H9 (cell line): Measurements from ENCODE around the gene NHERF2. TPM values are rescaled to one million over a fixed set of nuclear protein-coding genes. Genes with fewer than 3 reads are reported as not detected.

ENCODE experiments used
- DNase-seq: peaks from one replicate; pipeline ENCODE4 v3.0.0-alpha.2; 2017
- H2AFZ ChIP-seq: one replicate; pipeline ENCODE4 v1.6.1; 2013; ENCODE audit warnings: mild to moderate bottlenecking, low read length, control low read depth, moderate library complexity
- H2AK5ac ChIP-seq: 2 replicates; pipeline ENCODE4 v1.6.1; 2013; ENCODE audit warnings: low read length, control low read depth, mixed read lengths; ENCODE audit not compliant: insufficient read length
- H2BK120ac ChIP-seq: one replicate; pipeline ENCODE4 v1.6.1; 2013; ENCODE audit warnings: low read depth, mild to moderate bottlenecking, low read length, control low read depth, inconsistent platforms; ENCODE audit not compliant: poor library complexity, severe bottlenecking
- H2BK12ac ChIP-seq: 2 replicates; pipeline ENCODE4 v1.6.1; 2013; ENCODE audit warnings: low read length, control low read depth, mixed read lengths, low read depth; ENCODE audit not compliant: insufficient read length
- H2BK15ac ChIP-seq: 2 replicates; pipeline ENCODE4 v1.6.1; 2013; ENCODE audit warnings: low read depth, low read length, control low read depth
- H2BK20ac ChIP-seq: one replicate; pipeline ENCODE4 v1.6.1; 2013; ENCODE audit warnings: low read depth, mild to moderate bottlenecking, low read length, control low read depth, inconsistent platforms; ENCODE audit not compliant: poor library complexity, severe bottlenecking
- H2BK5ac ChIP-seq: 2 replicates; pipeline ENCODE4 v1.6.1; 2013; ENCODE audit warnings: low read length, control low read depth, mixed read lengths; ENCODE audit not compliant: insufficient read length
- H3K14ac ChIP-seq: 2 replicates; pipeline ENCODE4 v1.6.1; 2013; ENCODE audit warnings: low read length, control low read depth; ENCODE audit not compliant: insufficient read depth
- H3K18ac ChIP-seq: 2 replicates; pipeline ENCODE4 v1.6.1; 2013; ENCODE audit warnings: low read depth, mild to moderate bottlenecking, mixed read lengths, low read length, control low read depth; ENCODE audit not compliant: insufficient read length
- H3K23ac ChIP-seq: 2 replicates; pipeline ENCODE4 v1.6.1; 2013; ENCODE audit warnings: low read length, control low read depth, mixed read lengths, low read depth; ENCODE audit not compliant: insufficient read length
- H3K23me2 ChIP-seq: 2 replicates; pipeline ENCODE4 v1.6.1; 2013; ENCODE audit warnings: low read depth, mild to moderate bottlenecking, mixed read lengths, low read length, control low read depth; ENCODE audit not compliant: insufficient read length, poor library complexity, severe bottlenecking
- H3K27ac ChIP-seq: 2 replicates; pipeline ENCODE4 v1.5.1; 2013; ENCODE audit warnings: low read length, control low read depth, mixed read lengths, low read depth; ENCODE audit not compliant: insufficient read length
- H3K27me3 ChIP-seq: 2 replicates; pipeline ENCODE4 v1.6.1; 2013; ENCODE audit warnings: low read length, control low read depth, inconsistent platforms; ENCODE audit not compliant: insufficient read depth
- H3K4ac ChIP-seq: 2 replicates; pipeline ENCODE4 v1.6.1; 2013; ENCODE audit warnings: low read depth, mild to moderate bottlenecking, control low read depth, inconsistent platforms, low read length, moderate library complexity
- H3K4me1 ChIP-seq: 2 replicates; pipeline ENCODE4 v1.6.1; 2013; ENCODE audit warnings: low read length, control low read depth, inconsistent platforms; ENCODE audit not compliant: insufficient read depth
- H3K4me2 ChIP-seq: 2 replicates; pipeline ENCODE4 v1.6.1; 2013; ENCODE audit warnings: low read length, control low read depth, mixed read lengths; ENCODE audit not compliant: insufficient read length, insufficient read depth
- H3K56ac ChIP-seq: 2 replicates; pipeline ENCODE4 v1.6.1; 2013; ENCODE audit warnings: low read depth, mild to moderate bottlenecking, mixed read lengths, low read length, control low read depth; ENCODE audit not compliant: insufficient read length
- H3K79me1 ChIP-seq: 2 replicates; pipeline ENCODE4 v1.6.1; 2013; ENCODE audit warnings: low read depth, mild to moderate bottlenecking, moderate library complexity, low read length, control low read depth, inconsistent platforms; ENCODE audit not compliant: insufficient read depth, poor library complexity, severe bottlenecking
- H3K79me2 ChIP-seq: 2 replicates; pipeline ENCODE4 v1.6.1; 2013; ENCODE audit warnings: low read length, control low read depth, inconsistent platforms; ENCODE audit not compliant: insufficient read depth
- H3K9ac ChIP-seq: 2 replicates; pipeline ENCODE4 v1.6.1; 2013; ENCODE audit warnings: low read length, control low read depth, mixed read lengths; ENCODE audit not compliant: insufficient read length; ENCODE audit errors: extremely low read depth
- H3K9me3 ChIP-seq: one replicate; pipeline ENCODE4 v1.6.1; 2013; ENCODE audit warnings: low read depth, low read length, inconsistent platforms; ENCODE audit not compliant: control insufficient read depth
- H3T11ph ChIP-seq: one replicate; pipeline ENCODE4 v1.6.1; 2013; ENCODE audit warnings: mild to moderate bottlenecking, low read length, control low read depth, inconsistent platforms
- H4K20me1 ChIP-seq: one replicate; pipeline ENCODE4 v1.6.1; 2013; ENCODE audit not compliant: control insufficient read depth, insufficient read length, insufficient read depth
- H4K5ac ChIP-seq: 2 replicates; pipeline ENCODE4 v1.6.1; 2013; ENCODE audit warnings: low read depth, mild to moderate bottlenecking, mixed read lengths, low read length, control low read depth; ENCODE audit not compliant: insufficient read length
- H4K8ac ChIP-seq: replicated peaks from 2 replicates; pipeline ENCODE4 v1.6.1; 2013; ENCODE audit warnings: low read length, control low read depth, mixed read lengths, low read depth; ENCODE audit not compliant: insufficient read length
- H4K91ac ChIP-seq: 2 replicates; pipeline ENCODE4 v1.6.1; 2013; ENCODE audit warnings: low read depth, mild to moderate bottlenecking, moderate library complexity, mixed read lengths, low read length, control low read depth; ENCODE audit not compliant: insufficient read length
- H3K27ac Mint-ChIP-seq, 3 experiments: 2 replicates in 2 of 3; 3 replicates in 1 of 3; pipeline ENCODE4 v1.8.0; 2020 to 2021; ENCODE audit warnings: mixed read lengths in 3 of 3, mild to moderate bottlenecking in 1 of 3, moderate library complexity in 1 of 3
- H3K27me3 Mint-ChIP-seq: 2 replicates; pipeline ENCODE4 v1.8.0; 2021; ENCODE audit warnings: low read depth, mild to moderate bottlenecking, moderate library complexity, mixed read lengths
- H3K36me3 Mint-ChIP-seq, 3 experiments: 2 replicates in 2 of 3; 3 replicates in 1 of 3; pipeline ENCODE4 v1.8.0; 2020 to 2021; ENCODE audit warnings: low read depth in 3 of 3, mixed read lengths in 3 of 3; ENCODE audit not compliant: insufficient read depth in 1 of 3
- H3K4me1 Mint-ChIP-seq, 2 experiments: 2 replicates each; pipeline ENCODE4 v1.8.0; 2020; ENCODE audit warnings: mixed read lengths in 2 of 2
- H3K4me3 Mint-ChIP-seq, 2 experiments: 2 replicates in 1 of 2; 3 replicates in 1 of 2; pipeline ENCODE4 v1.8.0; 2020 to 2021; ENCODE audit warnings: mild to moderate bottlenecking in 2 of 2, mixed read lengths in 2 of 2, moderate library complexity in 1 of 2
- H3K9me3 Mint-ChIP-seq, 2 experiments: 2 replicates in 1 of 2; 3 replicates in 1 of 2; pipeline ENCODE4 v1.8.0; 2020; ENCODE audit warnings: mild to moderate bottlenecking in 2 of 2, mixed read lengths in 2 of 2, moderate library complexity in 1 of 2
- WGBS: extraction: QIAGEN DNeasy Blood & Tissue Kit; methylation state at CpG from one replicate; pipeline ENCODE4 v1.1.7; 2013; ENCODE audit warnings: missing lambda C conversion rate, low lambda C conversion rate, mixed read lengths; ENCODE audit not compliant: insufficient read length; ENCODE audit errors: extremely low coverage; 5-methylcytosine and 5-hydroxymethylcytosine counted together
- total RNA-seq: library from RNA; stranded (reverse); gene quantifications from 2 replicates; pipeline ENCODE4 v1.2.1, GENCODE V29; 2021
- TF ChIP-seq, protein P1 (sequence below): fragments of 200-600 bp; sonication (generic); conservative IDR thresholded peaks from 3 replicates; pipeline ENCODE4 v1.8.0; 2021; ENCODE audit warnings: antibody characterized with exemption, mild to moderate bottlenecking

The NHERF2 gene
- total RNA-seq, 1 experiment from 2014 or later = 15.3 TPM

DNA sequence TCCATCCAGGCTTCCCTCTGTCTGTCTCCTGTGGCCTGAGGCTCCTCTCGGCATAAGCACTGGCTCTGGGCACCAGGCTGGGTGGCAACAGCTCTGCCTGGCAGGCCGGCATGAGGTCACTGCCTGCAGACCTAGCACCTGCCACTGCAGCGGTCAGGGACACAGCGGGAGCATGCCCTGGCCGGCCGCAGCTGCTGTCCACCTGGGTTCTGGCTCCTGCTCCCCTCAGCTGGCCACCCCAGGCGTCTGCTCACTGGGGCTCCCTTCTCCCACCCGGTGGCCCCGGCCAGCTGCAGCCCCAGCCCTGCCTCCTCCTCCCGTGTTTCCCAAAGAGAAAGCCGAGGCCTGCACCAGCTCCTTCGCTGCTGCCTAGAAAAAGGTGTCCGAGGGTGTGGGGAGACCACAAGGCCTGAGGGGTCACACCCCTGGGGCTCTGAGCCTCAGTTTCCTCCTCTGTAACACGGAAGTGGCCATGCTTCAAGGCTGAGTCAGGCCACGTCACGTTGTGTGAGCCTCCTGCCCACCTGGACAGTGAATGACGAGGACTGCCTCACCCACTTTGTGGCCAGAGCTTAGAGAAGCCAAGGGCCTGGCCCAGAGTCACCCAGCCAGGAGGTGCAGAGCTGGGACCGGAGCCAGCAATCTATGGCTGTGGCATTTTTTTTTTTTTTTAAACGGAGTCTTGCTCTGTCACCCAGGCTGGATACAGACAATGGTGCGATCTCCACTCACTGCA is 14.3 kb downstream of the NHERF2 start:
- no peak overlapping the region for H2AFZ ChIP-seq
- H3K4me3 Mint-ChIP-seq = no peak overlapping the region
- H3K14ac ChIP-seq = no peak overlapping the region; the same call in 1 of the 2 replicates
- H3K23ac ChIP-seq = no peak overlapping the region
- H3K27me3 Mint-ChIP-seq = no peaks in the 10 kb centered on the region
- no peak overlapping the region for H2BK12ac ChIP-seq
- no peaks in the 10 kb centered on the region for H3K79me2 ChIP-seq
- no peak overlapping the region for H4K91ac ChIP-seq
- H3K27ac ChIP-seq = no peak overlapping the region
- H4K20me1 ChIP-seq = no peaks in the 10 kb centered on the region
- H3K18ac ChIP-seq = no peak overlapping the region
- peaks cover 2 to 5% (median 3%) of the 10 kb centered on the region in 3 experiments; a peak in 5 of 7 replicates for H3K36me3 Mint-ChIP-seq
- H3K56ac ChIP-seq = no peak overlapping the region
- H3K4ac ChIP-seq = no peak overlapping the region
- H2BK5ac ChIP-seq = no peak overlapping the region
- H4K8ac ChIP-seq = no peak overlapping the region
- no peaks in the 10 kb centered on the region for H3K9me3 Mint-ChIP-seq
- TF ChIP-seq, protein P1, sequence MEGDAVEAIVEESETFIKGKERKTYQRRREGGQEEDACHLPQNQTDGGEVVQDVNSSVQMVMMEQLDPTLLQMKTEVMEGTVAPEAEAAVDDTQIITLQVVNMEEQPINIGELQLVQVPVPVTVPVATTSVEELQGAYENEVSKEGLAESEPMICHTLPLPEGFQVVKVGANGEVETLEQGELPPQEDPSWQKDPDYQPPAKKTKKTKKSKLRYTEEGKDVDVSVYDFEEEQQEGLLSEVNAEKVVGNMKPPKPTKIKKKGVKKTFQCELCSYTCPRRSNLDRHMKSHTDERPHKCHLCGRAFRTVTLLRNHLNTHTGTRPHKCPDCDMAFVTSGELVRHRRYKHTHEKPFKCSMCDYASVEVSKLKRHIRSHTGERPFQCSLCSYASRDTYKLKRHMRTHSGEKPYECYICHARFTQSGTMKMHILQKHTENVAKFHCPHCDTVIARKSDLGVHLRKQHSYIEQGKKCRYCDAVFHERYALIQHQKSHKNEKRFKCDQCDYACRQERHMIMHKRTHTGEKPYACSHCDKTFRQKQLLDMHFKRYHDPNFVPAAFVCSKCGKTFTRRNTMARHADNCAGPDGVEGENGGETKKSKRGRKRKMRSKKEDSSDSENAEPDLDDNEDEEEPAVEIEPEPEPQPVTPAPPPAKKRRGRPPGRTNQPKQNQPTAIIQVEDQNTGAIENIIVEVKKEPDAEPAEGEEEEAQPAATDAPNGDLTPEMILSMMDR = no peak
- H3K23me2 ChIP-seq = no peaks in the 10 kb centered on the region
- H3K27me3 ChIP-seq = no peaks in the 10 kb centered on the region
- H2BK120ac ChIP-seq = no peak overlapping the region
- no peak overlapping the region for H2BK15ac ChIP-seq
- no peak for DNase-seq
- no peak overlapping the region for H2AK5ac ChIP-seq
- peaks cover 4 to 11% of the 10 kb centered on the region in 2 experiments; a peak in 3 of 4 replicates for H3K4me1 Mint-ChIP-seq
- no peaks in the 10 kb centered on the region for H3K9me3 ChIP-seq
- no peaks in the 10 kb centered on the region for H3K4me1 ChIP-seq
- H4K5ac ChIP-seq = no peak overlapping the region
- no CpG with 5 or more reads among the region's 20 CpGs for WGBS
- H3K27ac Mint-ChIP-seq = no peak overlapping the region
- no peak overlapping the region for H3T11ph ChIP-seq
- H2BK20ac ChIP-seq = no peak overlapping the region
- H3K79me1 ChIP-seq = no peaks in the 10 kb centered on the region
- no peak overlapping the region for H3K4me2 ChIP-seq
- no peak overlapping the region for H3K9ac ChIP-seq
